IMR-90 (cell line): ENCODE data around the gene RAP1GAP. TPM values are rescaled to one million over a fixed set of nuclear protein-coding genes. Genes with fewer than 3 reads are reported as not detected.

Source experiments
- ATAC-seq: fragments of 200-7000 bp; cut with Tn5 transposase; 2 replicates; pipeline ENCODE4 v1.9.1; 2020; ENCODE audit warnings: low read depth, mild to moderate bottlenecking, moderate library complexity
- BruUV-seq: library from RNA; stranded (reverse); fragments of 400-500 nt; replicated peaks from 2 replicates; lab custom pipeline; 2021; lab: Mats Ljungman, UMichigan
- CTCF ChIA-PET: fragments of 300-600 bp; formaldehyde crosslinking; extraction: SDS; loops from one replicate; lab custom pipeline; 2021; ENCODE audit warnings: antibody characterized with exemption; lab: Yijun Ruan, JAX
- POLR2A ChIA-PET: fragments of 300-600 bp; sonication (Branson Sonifier 250); formaldehyde crosslinking; loops from one replicate; lab custom pipeline; 2022; ENCODE audit warnings: antibody characterized with exemption; ENCODE audit not compliant: unreplicated experiment; lab: Charles Lee
- DNase-seq: peaks from one replicate; pipeline ENCODE4 v3.0.0; 2013
- H2AFZ ChIP-seq: replicated peaks from 2 replicates; pipeline ENCODE3; 2013; ENCODE audit warnings: low read length, mild to moderate bottlenecking; ENCODE audit not compliant: poor library complexity
- H2AK5ac ChIP-seq: 2 replicates; pipeline ENCODE4 v1.6.1; 2013; ENCODE audit warnings: low read depth, low read length, inconsistent platforms
- H2AK9ac ChIP-seq: replicated peaks from 2 replicates; pipeline ENCODE3; 2013; ENCODE audit warnings: mild to moderate bottlenecking, low read depth, low read length, moderate library complexity; ENCODE audit not compliant: poor library complexity
- H2BK120ac ChIP-seq: 2 replicates; pipeline ENCODE4 v1.6.1; 2013; ENCODE audit warnings: low read depth, low read length, inconsistent platforms
- H2BK15ac ChIP-seq: 3 replicates; pipeline ENCODE4 v1.6.1; 2013; ENCODE audit warnings: low read depth, low read length, inconsistent platforms
- H2BK20ac ChIP-seq: 2 replicates; pipeline ENCODE4 v1.6.1; 2013; ENCODE audit warnings: low read depth, mild to moderate bottlenecking, inconsistent platforms, low read length, moderate library complexity
- H2BK5ac ChIP-seq: 2 replicates; pipeline ENCODE4 v1.6.1; 2013; ENCODE audit warnings: mild to moderate bottlenecking, low read depth, low read length, inconsistent platforms; ENCODE audit not compliant: poor library complexity, severe bottlenecking
- H3K14ac ChIP-seq: replicated peaks from 2 replicates; pipeline ENCODE4 v1.6.1; 2013; ENCODE audit warnings: low read depth, low read length, inconsistent platforms
- H3K18ac ChIP-seq: 2 replicates; pipeline ENCODE4 v1.6.1; 2013; ENCODE audit warnings: low read depth, low read length, control low read depth
- H3K23ac ChIP-seq: 2 replicates; pipeline ENCODE4 v1.6.1; 2013; ENCODE audit warnings: low read depth, low read length, inconsistent platforms
- H3K27ac ChIP-seq: 2 replicates; pipeline ENCODE4 v1.5.1; 2013; ENCODE audit warnings: mild to moderate bottlenecking, control low read depth, low read length; ENCODE audit not compliant: insufficient read depth
- H3K27me3 ChIP-seq: 2 replicates; pipeline ENCODE4 v1.6.1; 2013; ENCODE audit warnings: low read length; ENCODE audit not compliant: control insufficient read depth, insufficient read depth
- H3K36me3 ChIP-seq: 2 replicates; pipeline ENCODE4 v1.6.1; 2013; ENCODE audit warnings: low read length, mixed read lengths; ENCODE audit not compliant: control insufficient read depth, insufficient read depth
- H3K4ac ChIP-seq: 2 replicates; pipeline ENCODE4 v1.6.1; 2013; ENCODE audit warnings: low read depth, low read length, inconsistent platforms
- H3K4me1 ChIP-seq: 2 replicates; pipeline ENCODE4 v1.6.1; 2013; ENCODE audit warnings: low read length, mixed read lengths; ENCODE audit not compliant: control insufficient read depth, insufficient read depth
- H3K4me2 ChIP-seq: 2 replicates; pipeline ENCODE4 v1.6.1; 2013; ENCODE audit warnings: low read depth, mild to moderate bottlenecking, control low read depth, low read length, moderate library complexity
- H3K4me3 ChIP-seq: 2 replicates; pipeline ENCODE4 v1.5.1; 2013; ENCODE audit warnings: low read depth, mild to moderate bottlenecking, control low read depth, low read length, moderate library complexity; ENCODE audit not compliant: insufficient read depth
- H3K56ac ChIP-seq: 2 replicates; pipeline ENCODE4 v1.6.1; 2013; ENCODE audit warnings: low read length, inconsistent platforms; ENCODE audit not compliant: insufficient read depth; ENCODE audit errors: extremely low read depth
- H3K79me1 ChIP-seq, 2 experiments: 2 replicates each; pipeline ENCODE4 v1.6.1; 2013; ENCODE audit warnings: low read length in 2 of 2, inconsistent platforms in 1 of 2, low read depth in 1 of 2
- H3K9ac ChIP-seq: 2 replicates; pipeline ENCODE4 v1.6.1; 2013; ENCODE audit warnings: low read depth, low read length, control low read depth
- H3K9me1 ChIP-seq: 2 replicates; pipeline ENCODE4 v1.6.1; 2013; ENCODE audit warnings: low read length, inconsistent platforms; ENCODE audit not compliant: insufficient read depth
- H3K9me3 ChIP-seq: 2 replicates; pipeline ENCODE4 v1.6.1; 2013; ENCODE audit warnings: low read length; ENCODE audit not compliant: control insufficient read depth, insufficient read depth
- H4K20me1 ChIP-seq: 2 replicates; pipeline ENCODE4 v1.6.1; 2013; ENCODE audit warnings: low read length, inconsistent platforms; ENCODE audit not compliant: insufficient read depth
- H4K5ac ChIP-seq: 2 replicates; pipeline ENCODE4 v1.6.1; 2013; ENCODE audit warnings: mild to moderate bottlenecking, low read depth, low read length, control low read depth
- H4K8ac ChIP-seq, 2 experiments: 2 replicates each; pipeline ENCODE4 v1.6.1; 2013; ENCODE audit warnings: low read depth in 2 of 2, low read length in 2 of 2, control low read depth in 1 of 2, inconsistent platforms in 1 of 2
- H4K91ac ChIP-seq: 2 replicates; pipeline ENCODE4 v1.6.1; 2013; ENCODE audit warnings: low read depth, low read length, inconsistent platforms; ENCODE audit not compliant: insufficient read depth
- BHLHE40 ChIP-seq: fragments of 150-350 bp; IDR thresholded peaks from 2 replicates; pipeline ENCODE4 v1.6.1; 2016; ENCODE audit warnings: mild to moderate bottlenecking, low read depth, low read length
- CEBPB ChIP-seq: IDR thresholded peaks from 2 replicates; pipeline ENCODE4 v1.6.1; 2012; ENCODE audit warnings: low read depth, low read length, improper control_type of control experiment
- CHD1 ChIP-seq: IDR thresholded peaks from 2 replicates; pipeline ENCODE4 v1.6.1; 2012; ENCODE audit warnings: low read depth, low read length, improper control_type of control experiment
- CTCF ChIP-seq: conservative IDR thresholded peaks from 2 replicates; pipeline ENCODE4 v1.5.1; 2012; ENCODE audit warnings: mild to moderate bottlenecking, low read depth, low read length, improper control_type of control experiment
- FOS ChIP-seq: fragments of 150-350 bp; IDR thresholded peaks from 2 replicates; pipeline ENCODE4 v1.6.1; 2016; ENCODE audit warnings: low read depth, low read length
- MAFK ChIP-seq: IDR thresholded peaks from 2 replicates; pipeline ENCODE4 v1.6.1; 2012; ENCODE audit warnings: low read depth, low read length, improper control_type of control experiment
- MAZ ChIP-seq: IDR thresholded peaks from 2 replicates; pipeline ENCODE4 v1.6.1; 2012; ENCODE audit warnings: low read depth, mild to moderate bottlenecking, low read length, improper control_type of control experiment, moderate library complexity, borderline replicate concordance
- MXI1 ChIP-seq: IDR thresholded peaks from 2 replicates; pipeline ENCODE4 v1.6.1; 2012; ENCODE audit warnings: low read depth, mild to moderate bottlenecking, low read length, moderate library complexity, borderline replicate concordance
- NFE2L2 ChIP-seq: fragments of 150-350 bp; IDR thresholded peaks from 2 replicates; pipeline ENCODE4 v1.6.1; 2016; ENCODE audit warnings: low read depth, mild to moderate bottlenecking, low read length
- RAD21 ChIP-seq: IDR thresholded peaks from 2 replicates; pipeline ENCODE4 v1.6.1; 2012; ENCODE audit warnings: low read length, improper control_type of control experiment
- RCOR1 ChIP-seq: IDR thresholded peaks from 2 replicates; pipeline ENCODE4 v1.6.1; 2012; ENCODE audit warnings: mild to moderate bottlenecking, low read length, improper control_type of control experiment; ENCODE audit not compliant: insufficient replicate concordance
- RFX5 ChIP-seq: IDR thresholded peaks from 2 replicates; pipeline ENCODE4 v1.8.0; 2012; ENCODE audit warnings: low read depth, mild to moderate bottlenecking, low read length, moderate library complexity
- SMC3 ChIP-seq: fragments of 150-350 bp; IDR thresholded peaks from 2 replicates; pipeline ENCODE4 v1.6.1; 2016; ENCODE audit warnings: low read depth, mild to moderate bottlenecking, antibody characterized with exemption, low read length, moderate library complexity
- WGBS, 2 experiments: methylation state at CpG; one replicate each; pipeline versions ENCODE4 v1.1.5 to v1.1.7; 2013; ENCODE audit warnings: missing lambda C conversion rate in 2 of 2; ENCODE audit not compliant: insufficient read length in 1 of 2; ENCODE audit errors: extremely low coverage in 2 of 2; 5-methylcytosine and 5-hydroxymethylcytosine counted together
- dilution Hi-C: fragments of 300-500 bp; cut with HindIII; formaldehyde crosslinking; loops from one replicate; pipeline ENCODE4 v1.14.3; 2018; ENCODE audit warnings: low sequenced_read_pairs; ENCODE audit not compliant: unreplicated experiment
- in situ Hi-C: fragments of 300-500 bp; cut with MboI; formaldehyde crosslinking; loops from 3 replicates; pipeline ENCODE4 v1.14.3; 2019; ENCODE audit warnings: low sequenced_read_pairs, inconsistent platforms, mixed read lengths
- intact Hi-C: fragments of 100-400 bp; cut with micrococcal nuclease; formaldehyde crosslinking; loops from 2 replicates; pipeline ENCODE4 v1.10.0; 2022
- polyA plus RNA-seq, 3 experiments: library from polyadenylated mRNA; depleted of rRNA; stranded (reverse); fragments of >200 nt; gene quantifications; 2 replicates each; pipeline ENCODE4 v1.2.3, GENCODE V29; 2012; ENCODE audit warnings: low replicate concordance in 1 of 3
- total RNA-seq: library from RNA; depleted of rRNA; stranded (reverse); fragments of >200 nt; gene quantifications from 2 replicates; pipeline ENCODE4 v1.2.3, GENCODE V29; 2012
- TF ChIP-seq, protein P1 (sequence below): fragments of 150-350 bp; IDR thresholded peaks from 2 replicates; pipeline ENCODE4 v1.6.1; 2017; ENCODE audit warnings: mild to moderate bottlenecking, antibody characterized with exemption, low read length, low read depth
- TF ChIP-seq, protein P2 (sequence below): fragments of 150-350 bp; IDR thresholded peaks from 2 replicates; pipeline ENCODE4 v1.6.1; 2016; ENCODE audit warnings: low read depth, mild to moderate bottlenecking, low read length, moderate library complexity, borderline replicate concordance

Gene RAP1GAP
- total and polyA plus RNA-seq, 2 of the 4 experiments (the other 2 are of a cell fraction) = under 0.01 to 0.10 TPM

- no TSS peak for BruUV-seq
Measured at GRCh38 chr1:21637514-21637913, 31.6 kb downstream of the RAP1GAP start.

More at GRCh38 chr1:21637514-21637913, 31.6 kb downstream of the RAP1GAP start:
- Histone ChIP-seq H3K4ac (no peak overlapping the region), H3K4me1 (peaks cover 5% of the 10 kb centered on the region; the same call in 1 of the 2 replicates), H2BK20ac (no peak overlapping the region), H3K14ac (no peak overlapping the region), H4K5ac (no peak overlapping the region), H3K23ac (no peak overlapping the region), H3K9me1 (peaks cover 8% of the 10 kb centered on the region; the same call in 1 of the 2 replicates), H3K4me3 (no peak overlapping the region), H4K8ac (no peak overlapping the region), H3K9ac (no peak overlapping the region), H2AK5ac (no peak overlapping the region), H2AK9ac (no peak overlapping the region), H4K91ac (no peak overlapping the region), H2BK5ac (no peak overlapping the region), H3K36me3 (no peaks in the 10 kb centered on the region), H3K9me3 (no peaks in the 10 kb centered on the region), H3K4me2 (no peak overlapping the region), H2AFZ (no peak overlapping the region), H3K56ac (no peak overlapping the region), H2BK15ac (no peak overlapping the region), H3K27me3 (peaks cover 42% of the 10 kb centered on the region), H3K79me1 (no peaks in the 10 kb centered on the region), H3K27ac (no peak overlapping the region), H2BK120ac (no peak overlapping the region), H3K18ac (no peak overlapping the region), H4K20me1 (0 out of 2 replicates have a peak, but pooled peaks cover 5% of the 10 kb centered on the region)
- ATAC-seq (no peak), DNase-seq (no peak)
- dilution Hi-C loops (no loop called here), in situ Hi-C loops (no loop called here), intact Hi-C loops (no loop called here)
- CTCF ChIA-PET = no interaction called here
- TF ChIP-seq RFX5 (no peak), NFE2L2 (no peak), RAD21 (no peak), CEBPB (no peak), BHLHE40 (no peak), SMC3 (no peak), MXI1 (no peak), CTCF (no peak), RCOR1 (no peak), MAFK (no peak), MAZ (no peak), FOS (no peak), CHD1 (no peak)
- TF ChIP-seq, protein P1, sequence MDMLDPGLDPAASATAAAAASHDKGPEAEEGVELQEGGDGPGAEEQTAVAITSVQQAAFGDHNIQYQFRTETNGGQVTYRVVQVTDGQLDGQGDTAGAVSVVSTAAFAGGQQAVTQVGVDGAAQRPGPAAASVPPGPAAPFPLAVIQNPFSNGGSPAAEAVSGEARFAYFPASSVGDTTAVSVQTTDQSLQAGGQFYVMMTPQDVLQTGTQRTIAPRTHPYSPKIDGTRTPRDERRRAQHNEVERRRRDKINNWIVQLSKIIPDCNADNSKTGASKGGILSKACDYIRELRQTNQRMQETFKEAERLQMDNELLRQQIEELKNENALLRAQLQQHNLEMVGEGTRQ = no peak
- TF ChIP-seq, protein P2, sequence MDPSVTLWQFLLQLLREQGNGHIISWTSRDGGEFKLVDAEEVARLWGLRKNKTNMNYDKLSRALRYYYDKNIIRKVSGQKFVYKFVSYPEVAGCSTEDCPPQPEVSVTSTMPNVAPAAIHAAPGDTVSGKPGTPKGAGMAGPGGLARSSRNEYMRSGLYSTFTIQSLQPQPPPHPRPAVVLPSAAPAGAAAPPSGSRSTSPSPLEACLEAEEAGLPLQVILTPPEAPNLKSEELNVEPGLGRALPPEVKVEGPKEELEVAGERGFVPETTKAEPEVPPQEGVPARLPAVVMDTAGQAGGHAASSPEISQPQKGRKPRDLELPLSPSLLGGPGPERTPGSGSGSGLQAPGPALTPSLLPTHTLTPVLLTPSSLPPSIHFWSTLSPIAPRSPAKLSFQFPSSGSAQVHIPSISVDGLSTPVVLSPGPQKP = no peak
- POLR2A ChIA-PET = no interaction called here
- no CpG with 5 or more reads among the region's 6 CpGs for WGBS, 2 experiments
